Effector memory CD4-positive, alpha-beta T cell (primary cell): ENCODE measurements around the gene FZD2.

Experiments used
- DNase-seq, 3 donors: peaks; one replicate each; pipeline ENCODE4 v3.0.0-alpha.2; 2020
- H3K27ac ChIP-seq: 2 replicates; pipeline ENCODE4 v1.7.0; 2013; ENCODE audit warnings: mild to moderate bottlenecking, low read length, moderate library complexity; ENCODE audit not compliant: insufficient read depth, poor library complexity, severe bottlenecking
- H3K27me3 ChIP-seq: replicated peaks from 2 replicates; pipeline ENCODE4 v1.7.0; 2013; ENCODE audit warnings: mild to moderate bottlenecking, low read length; ENCODE audit not compliant: insufficient read depth, control insufficient read depth, poor library complexity, severe bottlenecking
- H3K36me3 ChIP-seq: 2 replicates; pipeline ENCODE4 v1.7.0; 2013; ENCODE audit warnings: mild to moderate bottlenecking, low read length, moderate library complexity; ENCODE audit not compliant: control insufficient read depth, insufficient read depth
- H3K4me1 ChIP-seq: 2 replicates; pipeline ENCODE4 v1.7.0; 2013; ENCODE audit warnings: low read length, mild to moderate bottlenecking; ENCODE audit not compliant: control insufficient read depth, insufficient read depth, poor library complexity, severe bottlenecking
- H3K4me3 ChIP-seq: 2 replicates; pipeline ENCODE4 v1.7.0; 2013; ENCODE audit warnings: low read length, low read depth, mild to moderate bottlenecking; ENCODE audit not compliant: insufficient read depth, poor library complexity, severe bottlenecking
- H3K9me3 ChIP-seq: 2 replicates; pipeline ENCODE4 v1.7.0; 2013; ENCODE audit warnings: mild to moderate bottlenecking, low read length, moderate library complexity; ENCODE audit not compliant: control insufficient read depth

Gene FZD2

DNA sequence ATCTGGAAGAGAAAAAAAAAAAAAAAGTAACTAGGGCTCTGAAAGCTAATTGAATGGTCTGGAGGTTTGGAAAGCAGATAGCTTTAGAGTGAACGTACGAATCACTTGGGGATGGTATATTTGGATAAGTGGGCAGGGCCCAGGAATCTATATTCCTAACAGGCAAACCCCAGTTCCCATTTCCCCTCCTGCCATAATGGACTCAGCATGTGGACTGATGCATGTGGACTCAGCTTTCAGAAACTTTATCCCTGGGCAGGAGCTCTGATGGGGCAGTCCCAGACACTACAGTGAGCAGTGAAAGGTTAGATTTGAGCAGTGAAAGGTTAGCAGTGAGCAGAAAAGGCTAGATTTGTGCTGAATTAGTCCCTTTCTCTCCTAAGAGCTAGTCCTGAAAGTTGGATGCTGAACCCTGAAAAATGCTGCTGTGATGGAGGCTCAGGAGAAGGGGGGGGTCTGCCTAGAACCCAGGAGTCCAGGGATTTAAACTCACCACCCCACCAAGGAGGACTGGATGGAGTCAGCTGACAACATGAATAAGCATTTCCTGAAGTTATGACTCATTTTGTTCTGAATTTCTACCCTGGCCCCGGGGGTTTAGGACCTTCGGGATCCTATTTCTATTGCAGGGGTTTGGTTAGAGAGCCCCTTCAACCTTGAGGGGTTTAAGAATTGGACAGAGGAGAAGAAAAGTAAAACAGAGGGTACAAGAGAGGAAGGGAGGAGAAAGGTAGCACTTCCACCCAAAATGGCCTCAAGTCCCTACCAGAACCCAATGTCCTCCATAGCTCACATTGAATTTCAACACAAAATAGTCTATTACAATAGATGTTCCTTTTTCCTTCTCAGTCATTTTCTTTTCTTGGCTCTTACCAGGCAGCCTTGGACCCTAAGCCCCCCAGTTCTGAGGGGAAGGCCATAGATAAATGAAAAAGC lies 10.3 kb upstream of the FZD2 start:
- no peak overlapping the region for H3K27ac ChIP-seq
- H3K36me3 ChIP-seq = no peaks in the 10 kb centered on the region
- DNase-seq = no peak
- H3K4me1 ChIP-seq = no peaks in the 10 kb centered on the region
- no peaks in the 10 kb centered on the region for H3K27me3 ChIP-seq
- H3K4me3 ChIP-seq = no peak overlapping the region
- H3K9me3 ChIP-seq = no peaks in the 10 kb centered on the region

DNA sequence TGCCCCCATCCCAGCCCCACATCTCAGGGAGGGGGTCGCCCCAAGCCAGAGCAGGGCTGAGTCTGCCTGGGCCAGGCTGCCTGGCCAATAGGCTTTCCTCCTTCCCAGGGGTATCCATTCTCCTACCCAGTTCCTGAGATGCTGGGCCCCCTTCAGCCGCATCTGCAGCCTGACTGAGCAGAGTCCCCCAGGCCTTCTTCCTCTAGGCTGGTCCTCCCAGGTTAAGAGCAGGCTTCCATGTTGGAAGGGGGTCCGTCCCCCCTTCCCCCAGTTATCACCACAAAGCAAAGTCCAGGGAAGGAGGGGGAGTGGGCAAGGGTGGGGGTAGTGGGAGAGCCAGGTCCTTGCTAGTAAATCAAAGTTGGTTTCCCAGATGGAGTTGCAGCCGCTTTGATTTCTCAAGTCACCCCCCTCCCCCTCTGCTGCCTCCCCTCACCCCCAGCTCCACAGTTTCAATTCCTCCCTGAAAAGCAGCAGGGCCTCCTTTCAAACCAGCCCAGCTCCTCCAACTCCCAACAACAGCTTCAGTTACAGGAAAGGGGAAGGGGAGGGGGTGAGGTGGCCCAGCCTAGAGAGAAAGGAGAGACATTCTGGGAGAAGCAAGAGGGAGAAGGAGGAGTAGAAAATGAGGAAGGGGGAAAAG lies 9.5 kb upstream of the FZD2 start:
- no peaks in the 10 kb centered on the region for H3K4me1 ChIP-seq
- DNase-seq = no peak
- H3K9me3 ChIP-seq = no peaks in the 10 kb centered on the region
- H3K27ac ChIP-seq = no peak overlapping the region
- H3K36me3 ChIP-seq = no peaks in the 10 kb centered on the region
- H3K27me3 ChIP-seq = no peaks in the 10 kb centered on the region
- H3K4me3 ChIP-seq = no peak overlapping the region

DNA sequence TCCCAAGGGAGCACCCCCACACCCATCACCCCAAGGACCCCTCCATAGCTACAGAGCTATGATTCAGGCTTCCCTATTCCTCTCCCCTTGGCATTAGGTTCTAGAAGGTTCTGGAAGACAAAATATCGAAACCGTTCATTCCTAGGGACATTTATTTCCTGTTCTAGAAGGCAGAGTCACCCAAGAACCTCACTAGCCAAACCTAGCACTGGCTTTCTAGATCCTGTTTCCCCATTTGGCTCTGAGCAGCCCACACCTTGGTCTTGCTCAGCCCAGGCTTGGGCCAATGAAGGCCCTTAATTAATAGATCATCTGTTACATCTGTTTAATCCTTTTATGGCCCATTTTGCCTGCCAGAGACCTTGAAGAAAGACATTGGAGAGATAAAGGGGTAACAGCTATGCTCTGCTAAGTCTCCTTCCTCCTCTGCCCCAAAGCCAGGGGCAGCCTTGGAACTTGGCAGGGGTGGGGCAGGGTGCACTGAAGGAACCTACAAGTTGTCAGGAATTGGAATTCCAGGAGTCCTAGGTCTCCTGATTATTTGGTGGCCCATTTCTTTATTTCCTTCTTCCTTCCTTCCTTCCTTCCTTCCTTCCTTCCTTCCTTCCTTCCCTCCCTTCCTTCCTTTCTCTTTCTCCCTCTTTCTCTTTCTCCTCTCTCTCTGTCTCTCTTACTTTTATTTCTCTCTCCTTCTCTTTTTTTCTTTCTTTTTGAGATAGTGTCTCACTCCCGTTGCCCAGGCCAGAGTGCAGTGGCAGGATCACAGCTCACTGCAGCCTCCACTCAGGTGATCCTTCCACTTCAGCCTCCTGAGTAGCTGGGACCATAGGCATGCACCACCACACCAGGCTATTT lies 8.7 kb upstream of the FZD2 start:
- no peak for DNase-seq
- H3K27ac ChIP-seq = no peak overlapping the region
- no peaks in the 10 kb centered on the region for H3K27me3 ChIP-seq

DNA sequence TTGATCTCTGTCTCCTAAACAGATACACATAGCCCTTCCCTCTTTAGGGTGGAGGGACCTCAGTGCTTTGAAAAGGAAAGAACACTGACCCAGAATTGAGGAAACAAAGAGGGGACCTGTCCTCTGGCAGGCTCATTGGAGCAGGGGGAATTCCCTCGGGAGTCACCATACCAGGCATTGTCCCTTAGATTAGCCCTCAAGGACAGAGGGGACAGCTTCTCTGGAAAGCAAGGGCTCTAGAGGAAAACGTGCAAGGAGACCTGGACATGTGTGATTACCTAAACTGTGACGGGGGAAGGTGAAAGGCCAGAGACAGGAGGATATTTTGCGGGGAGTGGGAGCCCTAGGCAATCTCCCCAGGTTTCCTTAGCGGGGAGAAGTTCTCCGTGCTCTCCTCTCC lies 7.6 kb upstream of the FZD2 start:
- H3K27ac ChIP-seq = no peak overlapping the region
- H3K4me1 ChIP-seq = no peaks in the 10 kb centered on the region
- H3K9me3 ChIP-seq = no peaks in the 10 kb centered on the region
- no peaks in the 10 kb centered on the region for H3K36me3 ChIP-seq
- no peak for DNase-seq
- no peak overlapping the region for H3K4me3 ChIP-seq
- H3K27me3 ChIP-seq = no peaks in the 10 kb centered on the region

More for the DNA sequence above, 8.7 kb upstream of the FZD2 start:
- Histone ChIP-seq H3K9me3 (no peaks in the 10 kb centered on the region), H3K36me3 (no peaks in the 10 kb centered on the region), H3K4me3 (no peak overlapping the region), H3K4me1 (no peaks in the 10 kb centered on the region)

DNA sequence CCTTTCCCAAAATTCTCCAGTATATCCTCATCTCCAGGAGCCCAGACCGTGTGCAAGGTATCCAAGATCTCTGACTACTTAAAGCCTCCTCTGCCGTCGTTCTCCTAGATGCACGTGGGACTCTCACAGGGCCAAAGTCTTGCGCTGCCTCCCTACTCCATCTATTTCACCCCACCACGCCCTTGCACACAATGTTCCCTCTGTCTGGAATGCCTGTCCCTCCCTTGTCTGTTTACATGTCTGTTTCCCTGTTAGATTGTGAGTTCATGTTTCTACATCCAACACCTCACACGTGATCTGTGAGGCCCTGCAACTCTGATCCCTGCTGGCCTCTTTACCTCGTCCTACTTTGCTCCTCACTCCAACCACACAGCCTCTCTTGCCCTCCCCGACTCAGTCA lies 4.9 kb upstream of the FZD2 start:
- DNase-seq = no peak
- Histone ChIP-seq H3K4me1 (peaks cover 12% of the 10 kb centered on the region), H3K36me3 (no peaks in the 10 kb centered on the region), H3K27ac (no peak overlapping the region), H3K4me3 (no peak overlapping the region), H3K27me3 (peaks cover 22% of the 10 kb centered on the region), H3K9me3 (no peaks in the 10 kb centered on the region)

DNA sequence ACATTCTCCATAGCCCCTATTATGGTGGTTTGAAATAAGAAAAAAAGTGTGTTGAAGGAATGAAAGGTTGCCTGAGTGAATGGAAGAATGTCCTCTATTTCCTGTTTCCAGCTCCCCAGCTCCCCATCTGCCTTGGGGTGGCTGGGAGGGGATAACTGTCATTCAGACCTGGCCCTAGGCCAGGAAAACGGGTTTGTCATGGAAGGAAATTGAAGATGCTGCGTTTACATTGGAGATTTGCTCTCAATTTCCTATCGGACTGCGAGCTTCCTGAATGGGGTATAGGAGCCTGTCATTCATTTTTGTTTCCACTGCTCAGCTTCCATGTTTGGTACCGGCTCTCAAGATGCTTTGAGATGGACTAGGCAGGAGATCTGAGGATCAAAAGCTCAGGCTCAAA lies 2.2 kb upstream of the FZD2 start:
- Histone ChIP-seq H3K27me3 (peaks cover 37% of the 10 kb centered on the region), H3K9me3 (no peaks in the 10 kb centered on the region), H3K4me1 (peaks cover 18% of the 10 kb centered on the region), H3K36me3 (no peaks in the 10 kb centered on the region), H3K4me3 (no peak overlapping the region), H3K27ac (no peak overlapping the region)
- DNase-seq = no peak

DNA sequence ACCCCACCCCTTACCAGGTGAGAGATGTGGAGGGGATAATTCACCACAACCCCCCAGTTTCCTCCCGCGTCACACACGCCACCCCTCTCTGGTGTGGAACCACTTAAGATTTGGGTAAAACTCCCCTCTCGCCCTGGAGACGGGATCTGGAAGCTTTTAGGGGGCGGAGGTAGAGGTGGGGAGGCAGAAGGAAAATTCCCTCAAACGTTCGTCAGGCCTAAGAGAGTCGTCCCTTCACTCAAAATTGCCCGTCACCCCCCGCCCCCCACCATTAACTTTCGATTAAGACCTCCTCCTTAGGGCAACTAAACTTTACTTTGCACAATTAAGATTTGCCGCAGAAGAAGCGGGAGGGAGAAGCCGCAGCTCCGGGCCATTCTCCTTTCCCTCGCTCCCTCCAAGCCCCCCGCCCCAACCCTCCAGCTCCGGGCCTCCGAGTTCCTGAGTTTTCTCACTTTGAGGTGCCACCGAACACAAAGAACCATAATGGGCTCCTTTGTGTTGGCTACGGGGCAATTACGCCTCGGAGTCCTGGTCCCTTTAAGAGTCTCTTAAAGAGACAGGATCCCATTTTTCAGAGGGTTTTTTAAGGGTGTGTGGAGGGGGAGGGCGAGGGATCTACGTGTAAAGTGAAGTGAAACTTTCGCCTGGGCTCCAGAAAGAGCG lies 985 bp upstream of the FZD2 start:
- no peak for DNase-seq
- Histone ChIP-seq H3K4me1 (peaks cover 18% of the 10 kb centered on the region), H3K36me3 (no peaks in the 10 kb centered on the region), H3K27me3 (peaks cover 37% of the 10 kb centered on the region), H3K9me3 (no peaks in the 10 kb centered on the region), H3K4me3 (peak overlapping the region; percentile 70), H3K27ac (no peak overlapping the region)

DNA sequence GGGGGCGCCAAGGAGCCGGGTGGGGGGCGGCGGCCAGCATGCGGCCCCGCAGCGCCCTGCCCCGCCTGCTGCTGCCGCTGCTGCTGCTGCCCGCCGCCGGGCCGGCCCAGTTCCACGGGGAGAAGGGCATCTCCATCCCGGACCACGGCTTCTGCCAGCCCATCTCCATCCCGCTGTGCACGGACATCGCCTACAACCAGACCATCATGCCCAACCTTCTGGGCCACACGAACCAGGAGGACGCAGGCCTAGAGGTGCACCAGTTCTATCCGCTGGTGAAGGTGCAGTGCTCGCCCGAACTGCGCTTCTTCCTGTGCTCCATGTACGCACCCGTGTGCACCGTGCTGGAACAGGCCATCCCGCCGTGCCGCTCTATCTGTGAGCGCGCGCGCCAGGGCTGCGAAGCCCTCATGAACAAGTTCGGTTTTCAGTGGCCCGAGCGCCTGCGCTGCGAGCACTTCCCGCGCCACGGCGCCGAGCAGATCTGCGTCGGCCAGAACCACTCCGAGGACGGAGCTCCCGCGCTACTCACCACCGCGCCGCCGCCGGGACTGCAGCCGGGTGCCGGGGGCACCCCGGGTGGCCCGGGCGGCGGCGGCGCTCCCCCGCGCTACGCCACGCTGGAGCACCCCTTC lies 484 bp downstream of the FZD2 start:
- DNase-seq = no peak
- peaks cover 37% of the 10 kb centered on the region for H3K27me3 ChIP-seq
- peak overlapping the region; percentile 42 for H3K4me3 ChIP-seq
- H3K27ac ChIP-seq = no peak overlapping the region
- no peaks in the 10 kb centered on the region for H3K36me3 ChIP-seq
- H3K9me3 ChIP-seq = no peaks in the 10 kb centered on the region
- peaks cover 18% of the 10 kb centered on the region for H3K4me1 ChIP-seq

DNA sequence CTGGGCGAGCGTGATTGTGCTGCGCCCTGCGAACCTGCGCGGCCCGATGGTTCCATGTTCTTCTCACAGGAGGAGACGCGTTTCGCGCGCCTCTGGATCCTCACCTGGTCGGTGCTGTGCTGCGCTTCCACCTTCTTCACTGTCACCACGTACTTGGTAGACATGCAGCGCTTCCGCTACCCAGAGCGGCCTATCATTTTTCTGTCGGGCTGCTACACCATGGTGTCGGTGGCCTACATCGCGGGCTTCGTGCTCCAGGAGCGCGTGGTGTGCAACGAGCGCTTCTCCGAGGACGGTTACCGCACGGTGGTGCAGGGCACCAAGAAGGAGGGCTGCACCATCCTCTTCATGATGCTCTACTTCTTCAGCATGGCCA lies 1.0 kb downstream of the FZD2 start:
- peaks cover 18% of the 10 kb centered on the region for H3K4me1 ChIP-seq
- H3K36me3 ChIP-seq = no peaks in the 10 kb centered on the region
- no peaks in the 10 kb centered on the region for H3K9me3 ChIP-seq
- H3K27me3 ChIP-seq = peaks cover 37% of the 10 kb centered on the region
- H3K27ac ChIP-seq = no peak overlapping the region
- no peak for DNase-seq
- H3K4me3 ChIP-seq = no peak overlapping the region
